ENCODE results near the gene AGA.

GRCh38 chr4:177480795-177481194 lies 38.6 kb upstream of the AGA start:
- TF ChIP-seq CTCF (IDR thresholded peaks at IDR 0.05) (no peak), EZH2 (IDR thresholded peaks at IDR 0.05; ENCODE audit: borderline replicate concordance, insufficient read depth, low read depth, low read length, poor library complexity, severe bottlenecking) (no peak)

All from B cell (primary cell).